Neural crest cell (in vitro differentiated cells): Measurements from ENCODE around the gene RIC1. TPM values are rescaled to one million over a fixed set of nuclear protein-coding genes. Genes with fewer than 3 reads are reported as not detected.

ENCODE experiments used
- DNase-seq: peaks from one replicate; pipeline ENCODE4 v3.0.0; 2021; ENCODE audit warnings: low read depth, mixed read lengths, low spot score
- H3K27ac Mint-ChIP-seq: one replicate; pipeline ENCODE4 v1.8.0; 2021; ENCODE audit warnings: mild to moderate bottlenecking, mixed read lengths; ENCODE audit not compliant: unreplicated experiment
- H3K27me3 Mint-ChIP-seq: 2 replicates; pipeline ENCODE4 v1.8.0; 2021; ENCODE audit warnings: low read depth, mild to moderate bottlenecking, mixed read lengths
- H3K36me3 Mint-ChIP-seq: 2 replicates; pipeline ENCODE4 v1.8.0; 2021; ENCODE audit warnings: low read depth, mild to moderate bottlenecking, mixed read lengths
- H3K4me1 Mint-ChIP-seq: 2 replicates; pipeline ENCODE4 v1.8.0; 2021; ENCODE audit warnings: mixed read lengths
- H3K4me3 Mint-ChIP-seq: one replicate; pipeline ENCODE4 v1.8.0; 2021; ENCODE audit warnings: mild to moderate bottlenecking, mixed read lengths
- H3K9me3 Mint-ChIP-seq: 2 replicates; pipeline ENCODE4 v1.8.0; 2021; ENCODE audit warnings: mixed read lengths
- total RNA-seq: library from RNA; stranded (reverse); gene quantifications from 2 replicates; pipeline ENCODE4 v1.2.1, GENCODE V29; 2021
- TF ChIP-seq, protein P1 (sequence below): fragments of 200-600 bp; sonication (generic); conservative IDR thresholded peaks from 2 replicates; pipeline ENCODE4 v1.5.0; 2021; ENCODE audit warnings: antibody characterized with exemption, mild to moderate bottlenecking

RIC1 gene
- total RNA-seq, 1 donor from 2014 or later, result 21.6 TPM

DNA sequence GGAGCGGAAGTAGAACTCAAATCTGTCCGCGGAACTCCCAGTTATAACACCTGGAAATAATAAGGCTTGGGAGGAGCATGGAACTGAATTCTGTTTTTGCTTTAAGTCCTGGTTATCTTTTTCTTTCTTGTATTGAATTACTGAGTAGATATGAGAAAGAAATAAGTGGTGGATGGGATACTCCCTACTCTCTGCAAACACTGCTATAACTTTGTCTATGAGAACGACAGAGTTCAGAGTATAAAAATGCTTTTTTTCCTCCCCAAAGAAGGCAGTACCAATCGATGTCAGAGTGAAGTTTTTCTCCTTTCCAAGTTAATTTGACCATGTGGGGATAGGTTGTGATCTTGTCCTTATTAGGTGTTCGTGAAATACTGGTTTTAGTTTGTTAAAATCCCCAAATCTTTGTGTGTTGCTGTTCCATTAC is 1.2 kb downstream of the RIC1 start:
- no peaks in the 10 kb centered on the region for H3K27me3 Mint-ChIP-seq
- H3K36me3 Mint-ChIP-seq, result peaks cover 7% of the 10 kb centered on the region
- H3K27ac Mint-ChIP-seq, result peak overlapping the region; percentile 74
- peaks cover 3% of the 10 kb centered on the region for H3K9me3 Mint-ChIP-seq
- TF ChIP-seq, protein P1, sequence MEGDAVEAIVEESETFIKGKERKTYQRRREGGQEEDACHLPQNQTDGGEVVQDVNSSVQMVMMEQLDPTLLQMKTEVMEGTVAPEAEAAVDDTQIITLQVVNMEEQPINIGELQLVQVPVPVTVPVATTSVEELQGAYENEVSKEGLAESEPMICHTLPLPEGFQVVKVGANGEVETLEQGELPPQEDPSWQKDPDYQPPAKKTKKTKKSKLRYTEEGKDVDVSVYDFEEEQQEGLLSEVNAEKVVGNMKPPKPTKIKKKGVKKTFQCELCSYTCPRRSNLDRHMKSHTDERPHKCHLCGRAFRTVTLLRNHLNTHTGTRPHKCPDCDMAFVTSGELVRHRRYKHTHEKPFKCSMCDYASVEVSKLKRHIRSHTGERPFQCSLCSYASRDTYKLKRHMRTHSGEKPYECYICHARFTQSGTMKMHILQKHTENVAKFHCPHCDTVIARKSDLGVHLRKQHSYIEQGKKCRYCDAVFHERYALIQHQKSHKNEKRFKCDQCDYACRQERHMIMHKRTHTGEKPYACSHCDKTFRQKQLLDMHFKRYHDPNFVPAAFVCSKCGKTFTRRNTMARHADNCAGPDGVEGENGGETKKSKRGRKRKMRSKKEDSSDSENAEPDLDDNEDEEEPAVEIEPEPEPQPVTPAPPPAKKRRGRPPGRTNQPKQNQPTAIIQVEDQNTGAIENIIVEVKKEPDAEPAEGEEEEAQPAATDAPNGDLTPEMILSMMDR, result no peak
- no peak for DNase-seq
- H3K4me1 Mint-ChIP-seq, result peaks cover 21% of the 10 kb centered on the region
- peak overlapping the region; percentile 100 for H3K4me3 Mint-ChIP-seq

DNA sequence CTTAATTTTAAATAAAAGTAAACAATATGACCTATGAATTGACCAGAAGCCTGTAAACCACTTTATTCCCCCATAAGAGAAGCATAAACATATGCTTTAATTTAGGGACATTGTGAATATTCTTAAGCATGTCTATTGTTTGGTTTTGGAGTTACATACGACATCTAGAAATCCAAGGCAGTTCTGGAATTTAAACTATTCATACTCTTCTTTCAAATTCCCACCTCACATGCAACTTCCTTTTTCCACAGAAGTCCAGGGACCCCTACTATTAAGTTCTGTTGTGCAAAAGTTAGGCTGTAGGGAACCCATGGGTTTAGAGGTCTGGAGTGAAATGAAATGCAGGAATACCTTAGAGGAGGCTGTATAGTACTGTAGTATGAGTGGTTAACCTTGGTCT is 2.1 kb downstream of the RIC1 start:
- Mint-ChIP-seq H3K27me3 (no peaks in the 10 kb centered on the region), H3K4me1 (peaks cover 18% of the 10 kb centered on the region), H3K4me3 (peak overlapping the region; percentile 100), H3K36me3 (peaks cover 16% of the 10 kb centered on the region), H3K9me3 (peaks cover 12% of the 10 kb centered on the region), H3K27ac (no peak overlapping the region)
- TF ChIP-seq, protein P1, result no peak
- no peak for DNase-seq

DNA sequence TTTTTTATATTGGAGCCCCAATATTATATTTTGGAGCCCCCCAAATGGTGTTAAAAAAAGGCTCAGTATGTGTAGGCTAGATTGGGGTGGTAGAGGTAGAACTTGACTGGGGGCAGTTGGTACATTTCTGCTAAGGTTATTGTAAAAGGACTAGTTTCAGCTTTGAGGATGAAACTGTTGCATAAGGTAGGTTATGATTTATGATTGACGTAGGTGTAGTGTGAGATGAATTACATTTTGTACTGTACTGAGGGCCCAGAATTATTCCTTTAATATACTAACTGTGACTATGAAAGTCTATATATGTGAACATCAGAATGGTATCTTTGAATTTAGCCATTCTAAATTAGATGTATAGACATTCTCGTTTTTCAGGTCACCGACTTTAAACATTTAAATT is 3.6 kb downstream of the RIC1 start:
- H3K4me1 Mint-ChIP-seq, result peaks cover 10% of the 10 kb centered on the region
- peaks cover 18% of the 10 kb centered on the region for H3K36me3 Mint-ChIP-seq
- DNase-seq, result no peak
- no peaks in the 10 kb centered on the region for H3K27me3 Mint-ChIP-seq
- H3K9me3 Mint-ChIP-seq, result peaks cover 13% of the 10 kb centered on the region
- TF ChIP-seq, protein P1, result no peak
- no peak overlapping the region for H3K27ac Mint-ChIP-seq
- no peak overlapping the region for H3K4me3 Mint-ChIP-seq

DNA sequence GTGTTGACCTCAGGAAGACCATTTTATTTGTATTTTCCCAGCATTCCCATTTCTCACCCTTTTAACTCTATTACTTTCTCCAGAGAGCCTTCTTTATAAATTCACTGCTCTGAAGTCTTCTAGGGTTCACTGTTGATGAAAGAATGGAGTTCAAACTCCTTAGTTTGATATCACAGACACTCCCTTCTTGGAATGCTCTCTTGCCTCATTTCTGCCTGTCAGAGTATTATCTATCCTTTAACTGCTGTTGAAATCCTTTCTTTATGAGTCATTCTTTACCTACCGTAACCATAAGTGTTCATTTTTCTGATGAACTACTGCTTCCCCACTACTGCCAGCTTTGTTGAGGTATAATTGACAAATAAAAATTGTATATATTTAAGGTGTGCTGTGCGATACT is 4.3 kb downstream of the RIC1 start:
- Mint-ChIP-seq H3K36me3 (peaks cover 25% of the 10 kb centered on the region), H3K27me3 (no peaks in the 10 kb centered on the region)

DNA sequence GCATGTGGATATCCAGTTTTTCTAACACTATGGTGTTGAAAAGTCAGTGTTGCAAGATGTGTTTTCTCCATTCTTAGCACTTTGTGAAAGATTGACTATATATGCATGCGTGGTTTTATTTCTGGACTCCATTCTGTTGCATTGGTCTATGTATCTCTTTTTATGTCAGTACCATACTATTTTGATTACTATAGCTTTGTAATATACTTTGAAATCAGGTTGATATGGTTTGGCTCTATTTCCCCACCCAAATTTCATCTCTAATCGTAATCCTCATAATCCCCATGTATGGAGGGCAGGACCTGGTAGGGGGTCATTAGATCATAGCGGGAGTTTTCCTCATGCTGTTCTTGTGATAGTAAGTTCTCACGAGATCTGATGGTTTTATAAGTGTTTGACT is 6.5 kb downstream of the RIC1 start:
- Mint-ChIP-seq H3K4me3 (no peak overlapping the region), H3K27me3 (no peaks in the 10 kb centered on the region), H3K4me1 (peaks cover 1% of the 10 kb centered on the region), H3K36me3 (peaks cover 47% of the 10 kb centered on the region), H3K27ac (no peak overlapping the region), H3K9me3 (peaks cover 36% of the 10 kb centered on the region)
- DNase-seq, result no peak
- TF ChIP-seq, protein P1, result no peak

More for the DNA sequence above, 4.3 kb downstream of the RIC1 start:
- no peak for DNase-seq
- TF ChIP-seq, protein P1, result no peak
- H3K4me1 Mint-ChIP-seq, result peaks cover 5% of the 10 kb centered on the region
- peaks cover 17% of the 10 kb centered on the region for H3K9me3 Mint-ChIP-seq
- H3K4me3 Mint-ChIP-seq, result peak overlapping the region; percentile 17
- H3K27ac Mint-ChIP-seq, result no peak overlapping the region

DNA sequence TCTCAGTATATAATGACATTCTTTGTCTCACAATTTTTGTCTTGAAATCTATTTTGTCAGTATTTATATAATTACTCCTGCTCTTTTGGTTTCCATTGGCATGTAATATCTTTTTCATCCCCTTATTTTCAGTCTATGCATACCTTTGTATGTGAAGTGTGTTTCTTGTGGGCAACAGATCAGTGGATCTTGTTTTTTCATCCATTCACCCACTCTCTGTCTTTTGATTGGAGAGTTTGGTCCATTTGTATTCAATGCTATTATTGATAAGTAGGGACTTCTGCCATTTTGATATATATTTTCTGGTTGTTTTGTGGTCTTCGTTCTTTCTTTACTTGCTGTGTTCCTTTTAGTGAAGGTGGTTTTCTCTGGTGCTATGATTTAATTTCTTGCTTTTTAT is 10.9 kb downstream of the RIC1 start:
- Mint-ChIP-seq H3K4me3 (no peak overlapping the region), H3K9me3 (peaks cover 37% of the 10 kb centered on the region), H3K4me1 (no peaks in the 10 kb centered on the region), H3K27ac (no peak overlapping the region), H3K36me3 (peaks cover 61% of the 10 kb centered on the region), H3K27me3 (no peaks in the 10 kb centered on the region)
- DNase-seq, result no peak
- TF ChIP-seq, protein P1, result no peak
